HepG2 (cell line): ENCODE results near the gene TMEM214. TPM values are rescaled to one million over a fixed set of nuclear protein-coding genes. Genes with fewer than 3 reads are reported as not detected.

Experiments used
- ATM ChIP-seq: fragments of 450-650 bp; IDR thresholded peaks from 2 replicates; pipeline ENCODE4 v1.7.1; 2017; ENCODE audit warnings: mild to moderate bottlenecking, borderline replicate concordance
- CEBPG ChIP-seq: IDR thresholded peaks from 2 replicates; pipeline ENCODE4 v1.6.1; 2016
- CENPX ChIP-seq: sonication (generic); formaldehyde crosslinking; IDR thresholded peaks from 2 replicates; pipeline ENCODE4 v1.9.0; 2021; ENCODE audit warnings: mild to moderate bottlenecking, missing genetic modification reagents, moderate library complexity
- DMTF1 ChIP-seq: sonication (generic); formaldehyde crosslinking; IDR thresholded peaks from 2 replicates; pipeline ENCODE4 v1.4.0; 2020; ENCODE audit warnings: mild to moderate bottlenecking, missing genetic modification reagents
- ELF1 ChIP-seq: sonication (generic); formaldehyde crosslinking; IDR thresholded peaks from 2 replicates; pipeline ENCODE4 v1.4.0; 2020; ENCODE audit warnings: missing genetic modification reagents
- JARID2 ChIP-seq: sonication (generic); formaldehyde crosslinking; IDR thresholded peaks from 2 replicates; pipeline ENCODE4 v1.8.1; 2023; ENCODE audit warnings: missing genetic modification reagents, inconsistent platforms; ENCODE audit not compliant: insufficient replicate concordance
- MAZ ChIP-seq, 2 experiments: sonication (generic) in 1 of 2; formaldehyde crosslinking in 1 of 2; IDR thresholded peaks; 2 replicates each; pipeline versions ENCODE4 v1.5.0 to v1.6.1; 2012 to 2020; ENCODE audit warnings: low read depth in 2 of 2, mild to moderate bottlenecking in 2 of 2, borderline replicate concordance in 1 of 2, improper control_type of control experiment in 1 of 2, low read length in 1 of 2, missing genetic modification reagents in 1 of 2, moderate library complexity in 1 of 2
- MTF1 ChIP-seq: sonication (generic); formaldehyde crosslinking; IDR thresholded peaks from 2 replicates; pipeline ENCODE4 v1.5.0; 2020; ENCODE audit warnings: missing genetic modification reagents
- NFIB ChIP-seq: sonication (generic); formaldehyde crosslinking; IDR thresholded peaks from 2 replicates; pipeline ENCODE4 v1.9.0; 2021; ENCODE audit warnings: missing genetic modification reagents, mild to moderate bottlenecking, borderline replicate concordance
- NR2F1 ChIP-seq, 2 experiments: fragments of 450-650 bp in 1 of 2; formaldehyde crosslinking in 1 of 2; IDR thresholded peaks; 2 replicates each; pipeline versions ENCODE4 v1.5.0 to v1.6.1; 2016 to 2020; ENCODE audit warnings: mild to moderate bottlenecking in 1 of 2, missing compliant biosample characterization in 1 of 2, missing genetic modification reagents in 1 of 2, moderate library complexity in 1 of 2
- TAF1 ChIP-seq: sonication (generic); formaldehyde crosslinking; IDR thresholded peaks from 2 replicates; pipeline ENCODE4 v1.4.0; 2020; ENCODE audit warnings: missing genetic modification reagents
- TMF1 ChIP-seq: sonication (generic); formaldehyde crosslinking; IDR thresholded peaks from 2 replicates; pipeline ENCODE4 v1.8.1; 2022; ENCODE audit warnings: low read depth, missing genetic modification reagents
- ZBTB21 ChIP-seq: sonication (generic); formaldehyde crosslinking; IDR thresholded peaks from 2 replicates; pipeline ENCODE4 v1.4.0; 2020; ENCODE audit warnings: missing genetic modification reagents
- ZFAT ChIP-seq: sonication (generic); formaldehyde crosslinking; conservative IDR thresholded peaks from 2 replicates; pipeline ENCODE4 v1.8.1; 2023; ENCODE audit warnings: missing genetic modification reagents, inconsistent platforms
- ZKSCAN1 ChIP-seq: fragments of 150-350 bp; IDR thresholded peaks from 2 replicates; pipeline ENCODE4 v1.6.1; 2014; ENCODE audit warnings: low read length
- ZNF101 ChIP-seq: sonication (generic); formaldehyde crosslinking; IDR thresholded peaks from 2 replicates; pipeline ENCODE4 v1.4.0; 2020; ENCODE audit warnings: mild to moderate bottlenecking, low read depth, missing genetic modification reagents, borderline replicate concordance
- ZNF530 ChIP-seq: sonication (generic); formaldehyde crosslinking; IDR thresholded peaks from 2 replicates; pipeline ENCODE4 v1.5.0; 2020; ENCODE audit warnings: low read depth, mild to moderate bottlenecking, missing genetic modification reagents
- ZNF576 ChIP-seq: sonication (generic); formaldehyde crosslinking; IDR thresholded peaks from 2 replicates; pipeline ENCODE4 v1.4.0; 2020; ENCODE audit warnings: mild to moderate bottlenecking, missing genetic modification reagents
- ZNF616 ChIP-seq: sonication (generic); formaldehyde crosslinking; IDR thresholded peaks from 2 replicates; pipeline ENCODE4 v1.5.0; 2020; ENCODE audit warnings: low read depth, mild to moderate bottlenecking, missing genetic modification reagents
- ZNF652 ChIP-seq: IDR thresholded peaks from 2 replicates; pipeline ENCODE4 v1.6.1; 2016; ENCODE audit warnings: low read depth, borderline replicate concordance
- ZNF670 ChIP-seq: sonication (generic); formaldehyde crosslinking; IDR thresholded peaks from 2 replicates; pipeline ENCODE4 v1.8.0; 2022; ENCODE audit warnings: mild to moderate bottlenecking, missing genetic modification reagents, borderline replicate concordance
- ZNF737 ChIP-seq: sonication (generic); formaldehyde crosslinking; IDR thresholded peaks from 2 replicates; pipeline ENCODE4 v1.5.0; 2020; ENCODE audit warnings: missing genetic modification reagents, mild to moderate bottlenecking, borderline replicate concordance
- polyA plus RNA-seq, 8 experiments: library from polyadenylated mRNA; depleted of rRNA in 3 of 8; stranded (reverse) in 7 of 8; unstranded in 1 of 8; fragments of >200 nt; fragmentation: Illumina TruSeq in 4 of 8; extraction: Trizol in 4 of 8; gene quantifications; 2 replicates each; pipeline versions ENCODE4 v1.2.1 to v1.2.3, GENCODE V29; 2011 to 2016; ENCODE audit warnings: low read depth in 4 of 8, missing spikeins in 1 of 8, mixed read lengths in 1 of 8; ENCODE audit not compliant: insufficient read depth in 1 of 8
- total RNA-seq, 5 experiments: library from RNA; depleted of rRNA; stranded (reverse); fragments of >200 nt; fragmentation: Illumina TruSeq; extraction: Trizol; gene quantifications; 2 replicates each; pipeline ENCODE4 v1.2.3, GENCODE V29; 2016; ENCODE audit warnings: low read depth in 1 of 5
- TF ChIP-seq, protein P1 (sequence below): sonication (generic); formaldehyde crosslinking; IDR thresholded peaks from 2 replicates; pipeline ENCODE4 v1.5.0; 2020; ENCODE audit warnings: missing genetic modification reagents
- TF ChIP-seq, protein P2 (sequence below): sonication (generic); formaldehyde crosslinking; conservative IDR thresholded peaks from 2 replicates; pipeline ENCODE4 v1.4.0; 2020; ENCODE audit warnings: missing genetic modification reagents

Gene TMEM214
- total and polyA plus RNA-seq, 2 of the 13 experiments (the other 11 are each of a cell fraction or from before 2014, with no cell fraction given) = 58.3 to 132 TPM

- TF ChIP-seq ZBTB21 (CRISPR knock-in tag) (0 out of 2 replicates have a peak, but pooled peaks have one; percentile 6), CENPX (no peak), ZNF530 (CRISPR knock-in tag) (peak; percentile 28; the same call in 1 of the 2 replicates), ZNF101 (CRISPR knock-in tag) (peak; percentile 59; the same call in 1 of the 2 replicates), ATM (no peak), ZNF616 (CRISPR knock-in tag) (no peak), MTF1 (CRISPR knock-in tag) (0 out of 2 replicates have a peak, but pooled peaks have one; percentile 20), ZKSCAN1 (no peak), MAZ (IDR thresholded peaks at IDR 0.05; ENCODE audit: borderline replicate concordance, low read depth, low read length) (no peak; the same call in 1 of the 2 replicates), MAZ (CRISPR knock-in tag; IDR thresholded peaks at IDR 0.05; ENCODE audit: low read depth) (0 out of 2 replicates have a peak, but pooled peaks have one; percentile 52), ZNF670 (CRISPR knock-in tag) (peak; percentile 31; the same call in 1 of the 2 replicates), JARID2 (CRISPR knock-in tag) (no peak), ZFAT (CRISPR knock-in tag) (peak; percentile 61; the same call in 1 of the 2 replicates), TMF1 (CRISPR knock-in tag) (no peak; the same call in none of the 2 replicates), ZNF652 (CRISPR knock-in tag) (no peak), ELF1 (CRISPR knock-in tag) (no peak), ZNF737 (CRISPR knock-in tag) (no peak), ZNF576 (CRISPR knock-in tag) (peak; percentile 83; the same call in 1 of the 2 replicates), NFIB (no peak), NR2F1 (CRISPR knock-in tag; IDR thresholded peaks at IDR 0.05) (no peak), TAF1 (CRISPR knock-in tag) (no peak; the same call in 1 of the 2 replicates), CEBPG (CRISPR knock-in tag) (peak; percentile 57), DMTF1 (0 out of 2 replicates have a peak, but pooled peaks have one; percentile 58)
- TF ChIP-seq, protein P1, sequence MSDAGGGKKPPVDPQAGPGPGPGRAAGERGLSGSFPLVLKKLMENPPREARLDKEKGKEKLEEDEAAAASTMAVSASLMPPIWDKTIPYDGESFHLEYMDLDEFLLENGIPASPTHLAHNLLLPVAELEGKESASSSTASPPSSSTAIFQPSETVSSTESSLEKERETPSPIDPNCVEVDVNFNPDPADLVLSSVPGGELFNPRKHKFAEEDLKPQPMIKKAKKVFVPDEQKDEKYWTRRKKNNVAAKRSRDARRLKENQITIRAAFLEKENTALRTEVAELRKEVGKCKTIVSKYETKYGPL (CRISPR knock-in tag) = peak; percentile 47
- TF ChIP-seq, protein P2, sequence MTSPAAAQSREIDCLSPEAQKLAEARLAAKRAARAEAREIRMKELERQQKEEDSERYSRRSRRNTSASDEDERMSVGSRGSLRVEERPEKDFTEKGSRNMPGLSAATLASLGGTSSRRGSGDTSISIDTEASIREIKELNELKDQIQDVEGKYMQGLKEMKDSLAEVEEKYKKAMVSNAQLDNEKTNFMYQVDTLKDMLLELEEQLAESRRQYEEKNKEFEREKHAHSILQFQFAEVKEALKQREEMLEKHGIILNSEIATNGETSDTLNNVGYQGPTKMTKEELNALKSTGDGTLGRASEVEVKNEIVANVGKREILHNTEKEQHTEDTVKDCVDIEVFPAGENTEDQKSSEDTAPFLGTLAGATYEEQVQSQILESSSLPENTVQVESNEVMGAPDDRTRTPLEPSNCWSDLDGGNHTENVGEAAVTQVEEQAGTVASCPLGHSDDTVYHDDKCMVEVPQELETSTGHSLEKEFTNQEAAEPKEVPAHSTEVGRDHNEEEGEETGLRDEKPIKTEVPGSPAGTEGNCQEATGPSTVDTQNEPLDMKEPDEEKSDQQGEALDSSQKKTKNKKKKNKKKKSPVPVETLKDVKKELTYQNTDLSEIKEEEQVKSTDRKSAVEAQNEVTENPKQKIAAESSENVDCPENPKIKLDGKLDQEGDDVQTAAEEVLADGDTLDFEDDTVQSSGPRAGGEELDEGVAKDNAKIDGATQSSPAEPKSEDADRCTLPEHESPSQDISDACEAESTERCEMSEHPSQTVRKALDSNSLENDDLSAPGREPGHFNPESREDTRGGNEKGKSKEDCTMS (CRISPR knock-in tag) = no peak
These were observed 53.4 kb downstream of the TMEM214 start (continued) for GRCh38 chr2:27086090-27086723.
